NCI-H69 (cell line): ENCODE data around the gene LZTFL1.
A peak's percentile ranks its signal among the peaks of the same experiment; 100 is the strongest.
"Not testable (repeated sequence)": the region's sequence is repeated elsewhere in the genome, so short reads cannot be mapped to it uniquely, and the experiment has no call there.

Experiments
- DNase-seq: peaks from one replicate; lab custom pipeline; 2025; lab: John Stamatoyannopoulos, UW

Gene LZTFL1

DNA sequence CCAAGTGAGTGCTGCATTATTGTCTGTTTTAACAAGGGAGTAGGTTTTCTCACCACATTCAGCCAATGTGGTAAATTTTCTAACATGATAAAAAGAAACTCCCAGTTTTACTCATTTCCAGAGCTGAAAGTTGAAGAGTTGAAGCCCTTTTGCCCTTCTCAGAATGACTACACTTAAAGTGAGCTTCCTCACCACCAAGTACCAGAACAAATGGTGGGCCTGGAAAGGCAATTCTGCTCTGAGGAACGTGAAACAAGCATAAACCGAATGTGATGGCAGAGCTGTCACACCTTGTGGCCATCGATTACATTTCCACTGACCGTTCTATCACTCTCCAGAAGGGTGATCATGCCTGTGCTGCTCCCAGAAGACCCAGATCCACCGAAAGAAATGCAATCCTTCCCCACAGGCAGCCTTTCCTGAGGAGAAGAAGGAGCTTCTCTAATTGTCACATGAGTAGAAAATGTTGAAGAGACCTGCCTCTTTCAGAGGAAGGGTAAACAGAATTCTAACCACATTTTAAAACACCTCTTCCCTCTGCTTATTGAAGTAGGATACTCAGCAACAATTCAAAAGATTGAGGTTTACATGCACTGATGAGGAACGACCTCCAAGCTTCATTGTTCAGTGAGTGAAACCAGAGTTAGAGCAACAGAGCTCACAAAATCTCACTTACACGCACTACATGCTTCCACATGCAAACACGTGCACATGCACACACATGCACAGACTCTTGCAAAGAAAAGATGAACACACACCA lies 23.0 kb upstream of the LZTFL1 start:
- no peak for DNase-seq

GRCh38 chr3:45861043-45861719 lies 19.3 kb upstream of the LZTFL1 start:
- DNase-seq = no peak

GRCh38 chr3:45860481-45860880 lies 18.6 kb upstream of the LZTFL1 start:
- no peak for DNase-seq

DNA sequence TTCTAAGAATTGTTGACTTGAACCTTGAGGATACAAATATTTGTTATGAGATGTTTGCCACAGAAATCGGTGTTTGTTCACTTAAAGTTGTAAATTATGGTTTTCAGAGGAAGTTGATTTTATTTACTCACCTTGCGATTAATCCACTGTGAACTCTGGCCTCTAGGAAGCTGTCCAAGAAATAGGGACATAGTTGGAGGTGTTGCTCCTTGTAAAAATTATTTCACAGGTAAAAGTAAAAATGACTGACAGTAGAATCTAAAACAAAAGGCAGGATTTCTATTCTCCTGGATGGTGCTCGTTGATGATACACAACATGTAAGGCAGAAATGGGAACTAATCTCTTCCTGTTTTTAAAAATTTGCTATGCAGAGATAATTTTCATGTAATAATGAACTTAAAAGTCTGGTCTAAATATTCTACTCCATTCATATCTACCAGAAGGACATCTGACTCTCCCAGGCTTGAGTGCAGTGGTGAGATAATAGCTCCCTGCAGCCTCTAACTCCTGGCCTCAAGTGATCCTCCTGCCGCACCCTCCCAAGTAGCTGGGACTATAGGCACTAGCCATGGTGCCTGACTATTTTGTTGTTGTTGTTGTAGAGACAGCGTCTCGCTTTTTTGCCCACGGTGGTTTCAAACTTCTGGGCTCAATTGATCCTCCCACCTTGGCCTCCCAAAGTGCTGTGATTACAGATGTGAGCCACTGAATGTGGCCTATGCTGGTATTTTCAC lies 17.1 kb upstream of the LZTFL1 start:
- no peak for DNase-seq

GRCh38 chr3:45857024-45857423 lies 15.1 kb upstream of the LZTFL1 start:
- DNase-seq = not testable (repeated sequence)

- DNase-seq = not testable (repeated sequence)
These were observed 14.4 kb upstream of the LZTFL1 start for GRCh38 chr3:45856323-45856722.

DNA sequence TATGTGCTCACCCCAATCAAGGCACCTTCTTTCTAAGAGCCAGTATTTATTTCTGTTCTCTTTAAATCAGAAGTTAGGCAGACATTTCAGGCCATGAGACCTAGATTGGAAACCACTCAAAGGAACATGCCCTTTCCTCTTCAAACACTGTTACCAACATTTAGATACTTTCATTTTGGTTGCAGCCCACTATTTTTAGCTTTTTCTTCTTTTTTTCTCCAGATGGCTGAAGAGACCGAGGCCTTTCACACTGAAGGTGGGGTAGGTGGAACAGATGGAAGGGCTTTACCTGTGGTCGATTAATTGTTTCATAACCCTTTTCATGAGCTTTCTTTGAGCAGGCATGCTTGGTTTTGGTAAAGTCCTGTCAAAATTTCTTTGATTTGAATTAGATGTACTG lies 10.9 kb upstream of the LZTFL1 start:
- no peak for DNase-seq

DNA sequence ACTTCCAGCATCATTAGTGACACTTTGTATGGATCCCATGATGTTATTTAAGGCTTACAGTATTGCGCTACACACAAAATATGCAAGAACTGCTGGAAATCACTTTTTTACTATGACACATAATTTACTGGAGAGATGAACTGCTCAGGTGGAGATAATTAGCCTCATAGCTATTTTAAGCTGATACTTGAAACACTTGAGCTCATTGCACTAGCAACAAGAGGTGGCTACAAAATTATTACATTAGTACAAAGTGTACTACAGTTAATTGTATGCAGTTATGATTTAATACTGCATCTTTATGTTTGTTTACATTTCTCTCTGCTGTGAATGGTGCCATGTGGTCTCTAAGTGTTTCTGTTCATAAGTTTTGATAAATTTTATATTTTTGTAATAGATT lies 6.5 kb upstream of the LZTFL1 start:
- no peak for DNase-seq

DNA sequence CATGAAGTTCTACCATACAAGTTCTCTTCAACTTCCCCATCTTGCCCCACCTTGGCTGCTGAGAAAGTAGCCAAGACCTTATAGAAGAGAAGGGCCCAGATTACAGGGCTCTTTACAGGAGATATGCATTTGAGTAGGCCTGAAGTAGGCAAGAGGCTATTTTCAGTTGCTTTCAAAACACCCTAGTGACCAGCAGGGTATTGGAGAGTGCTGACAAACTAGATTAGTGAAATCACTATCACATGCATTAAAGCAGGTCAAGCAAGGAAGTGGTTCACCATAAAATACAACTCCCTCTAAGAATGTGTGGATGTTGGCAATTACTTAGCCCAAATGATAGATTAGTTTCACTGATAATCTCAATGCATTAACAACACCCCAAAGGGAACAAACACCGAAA lies 2.7 kb upstream of the LZTFL1 start:
- no peak for DNase-seq

DNA sequence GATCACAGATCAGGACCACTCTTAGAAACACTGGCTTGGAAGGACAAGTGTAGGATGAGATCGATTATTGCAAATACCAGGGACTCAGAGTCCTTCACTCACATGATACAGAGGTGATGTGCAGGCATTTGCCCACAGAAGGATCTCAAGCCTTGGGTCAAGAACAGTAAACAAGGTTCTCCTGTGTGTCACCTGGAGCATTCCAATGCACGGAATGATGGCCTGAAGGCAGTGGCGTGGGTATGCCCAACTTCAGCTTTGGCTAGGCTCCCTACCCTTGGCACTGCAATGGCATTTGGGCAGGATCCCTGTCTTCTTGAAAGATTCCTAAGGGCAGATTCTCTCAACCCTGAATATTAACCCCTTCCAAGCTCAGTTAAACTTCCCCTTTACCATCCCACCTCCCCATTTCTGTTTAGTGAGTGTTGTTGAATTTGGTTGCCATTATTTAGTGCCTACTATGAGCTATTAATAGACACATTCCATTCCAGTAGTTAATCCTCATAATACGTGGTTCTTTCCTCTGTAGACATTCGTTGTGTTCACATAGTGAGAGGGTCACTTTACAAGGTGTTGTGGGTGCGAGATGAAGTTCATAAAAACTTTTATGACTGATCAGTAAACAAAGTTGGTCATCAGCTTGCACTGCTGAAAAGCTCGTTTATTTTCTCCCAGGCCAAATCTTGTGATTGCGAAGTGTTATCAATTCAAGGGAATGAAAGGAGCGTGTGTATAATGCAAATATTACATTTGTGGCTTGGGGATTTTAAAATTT lies 1.1 kb upstream of the LZTFL1 start:
- no peak for DNase-seq

GRCh38 chr3:45841420-45841756 lies 531 bp downstream of the LZTFL1 start:
- peak; percentile 4 for DNase-seq

DNA sequence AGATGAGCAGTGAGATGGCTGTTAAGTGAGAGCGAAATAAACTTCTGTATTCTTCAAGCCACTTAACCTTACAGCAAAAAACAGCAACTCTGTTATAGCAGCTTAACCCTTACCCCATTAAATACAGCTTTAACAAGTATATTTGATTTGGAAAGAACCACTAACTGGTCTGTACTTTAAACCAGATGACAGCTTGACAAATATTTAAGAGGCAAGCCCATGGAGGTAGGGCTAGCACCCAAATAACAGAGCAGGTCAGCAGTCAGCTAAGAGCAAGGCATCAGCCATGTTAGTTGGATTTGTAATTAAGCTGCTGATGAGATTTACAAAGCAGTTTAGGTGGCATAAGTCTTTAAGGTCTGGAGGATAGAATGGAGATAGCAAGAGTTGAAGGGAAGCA lies 3.5 kb downstream of the LZTFL1 start:
- DNase-seq = no peak

DNA sequence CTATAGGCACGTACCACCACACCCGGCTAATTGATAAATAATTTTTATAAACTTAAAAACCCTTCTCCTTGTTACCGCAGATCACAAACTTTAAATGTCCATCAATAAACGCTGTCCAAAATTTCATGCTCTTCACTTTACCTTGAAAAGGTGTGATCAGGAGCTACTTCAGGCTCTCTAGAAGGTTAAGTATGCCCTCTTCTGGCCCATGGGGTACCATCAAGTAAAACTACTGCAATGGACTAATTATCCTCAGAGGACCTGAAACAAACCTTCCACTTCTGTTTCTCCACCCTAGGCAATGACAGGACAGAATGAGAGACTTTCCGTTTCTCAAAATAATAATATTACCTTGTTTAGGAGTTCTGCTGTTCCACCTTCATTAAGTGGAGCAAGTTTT lies 9.2 kb downstream of the LZTFL1 start:
- peak; percentile 47 for DNase-seq

DNA sequence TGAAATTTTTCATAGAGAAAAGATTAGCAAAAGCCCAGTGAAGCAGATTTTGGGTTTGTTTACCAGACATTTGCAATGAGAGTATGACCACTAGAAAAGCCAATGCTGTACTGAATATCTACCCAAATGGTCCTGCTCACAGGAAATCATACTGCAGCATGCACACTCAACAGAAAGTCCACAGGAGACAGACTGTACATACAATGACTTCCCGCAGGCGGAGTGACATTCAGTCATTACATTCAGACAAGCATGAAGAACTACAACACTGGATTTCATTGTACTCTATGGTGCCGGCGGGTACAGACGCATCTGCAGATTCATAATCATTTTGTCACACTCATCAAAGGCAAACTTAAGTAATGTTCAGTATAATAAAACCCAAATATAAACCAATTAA lies 11.8 kb downstream of the LZTFL1 start:
- no peak for DNase-seq

GRCh38 chr3:45826908-45827307 lies 15.0 kb downstream of the LZTFL1 start:
- no peak for DNase-seq

DNA sequence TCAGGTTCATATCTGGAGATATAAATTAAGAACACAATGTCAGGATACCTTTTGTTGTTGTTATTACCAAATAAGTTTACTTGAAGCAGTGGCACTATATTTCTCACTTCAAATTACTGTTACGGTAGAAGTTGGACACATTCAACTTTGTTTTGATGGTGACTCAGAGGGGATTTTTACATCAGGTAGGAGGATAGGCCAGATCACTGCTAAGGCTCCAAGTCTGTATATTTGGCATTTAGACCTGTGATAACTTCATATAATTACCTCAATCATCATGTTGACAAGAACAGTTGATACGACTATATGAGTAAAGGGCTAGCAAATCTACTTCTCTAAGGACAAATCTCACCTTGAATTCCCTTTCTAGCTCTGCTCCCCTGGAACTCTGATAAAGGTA lies 15.6 kb downstream of the LZTFL1 start:
- no peak for DNase-seq

- DNase-seq = no peak
These were observed 20.8 kb downstream of the LZTFL1 start for GRCh38 chr3:45821127-45821526.

DNA sequence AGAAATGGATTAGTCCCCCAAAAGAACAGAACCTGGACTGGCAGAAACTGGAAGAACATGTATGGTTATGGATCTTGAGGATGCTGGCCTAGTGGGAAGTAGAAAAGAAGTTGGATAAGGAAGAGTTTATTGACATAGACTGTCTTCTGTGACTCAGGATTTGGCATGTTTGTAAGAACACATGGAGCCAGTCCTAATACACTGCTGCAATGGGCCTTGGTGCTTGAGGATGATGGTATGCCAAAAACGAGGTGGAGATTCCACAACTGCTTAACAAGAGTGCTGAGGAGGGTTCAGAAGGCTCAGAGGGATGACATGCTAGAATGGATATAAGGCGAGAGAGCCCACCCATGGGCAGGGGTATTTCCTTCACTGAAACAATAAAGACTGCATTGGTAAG lies 22.4 kb downstream of the LZTFL1 start:
- DNase-seq = no peak

- DNase-seq = peak; percentile 48
These were observed 23.9 kb downstream of the LZTFL1 start for GRCh38 chr3:45817831-45818522.

- peak; percentile 18 for DNase-seq
These were observed 25.4 kb downstream of the LZTFL1 start for GRCh38 chr3:45816544-45816943.

- DNase-seq = no peak
These were observed 27.6 kb downstream of the LZTFL1 start for GRCh38 chr3:45814322-45814721.
